Fibroblast of skin of left quadriceps (primary cell): ENCODE results near the gene HHIPL1.

Experiments used
- DNase-seq, 2 experiments: peaks; one replicate each; pipeline ENCODE4 v3.0.0-alpha.2; 2013; ENCODE audit warnings: low read depth in 2 of 2

HHIPL1 gene

DNA sequence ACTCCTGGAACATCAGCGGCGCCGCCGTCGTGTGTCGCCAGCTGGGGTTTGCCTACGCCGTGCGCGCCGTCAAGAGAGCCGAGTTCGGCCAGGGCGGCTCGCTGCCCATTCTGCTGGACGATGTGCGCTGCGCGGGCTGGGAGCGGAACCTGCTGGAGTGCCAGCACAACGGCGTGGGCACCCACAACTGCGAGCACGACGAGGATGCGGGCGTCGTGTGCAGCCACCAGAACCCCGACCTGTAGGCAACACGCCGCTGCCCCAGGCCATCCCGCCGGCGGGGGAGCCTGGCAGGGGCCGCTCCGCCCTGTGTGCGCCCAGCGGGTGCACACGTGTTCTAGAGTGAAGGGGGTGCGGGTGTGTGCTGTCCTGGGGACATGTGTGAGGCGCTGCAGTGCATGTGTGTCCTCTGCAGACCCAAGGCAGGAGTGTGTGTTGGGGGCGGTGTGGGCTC is 30.5 kb downstream of the HHIPL1 start:
- DNase-seq: no peak

DNA sequence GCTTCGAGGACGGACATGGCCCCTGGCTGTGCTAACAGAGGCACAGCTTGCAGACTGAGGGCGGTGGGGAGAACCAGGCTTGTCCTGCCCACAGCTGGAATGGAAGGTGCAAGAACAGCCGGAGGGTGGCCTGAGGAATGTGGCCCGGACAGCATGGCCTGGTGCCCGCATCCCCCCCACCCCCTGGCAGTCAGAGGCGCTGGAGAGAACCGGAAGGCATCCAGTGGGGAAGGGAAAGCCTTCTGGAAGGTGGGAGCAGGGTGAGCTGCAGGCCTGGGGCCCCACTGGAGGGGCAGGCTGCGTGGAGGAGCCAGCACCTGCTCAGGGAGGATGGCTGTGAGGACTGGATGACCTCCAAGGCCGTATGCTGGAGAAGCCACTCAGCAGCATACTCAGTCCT is 31.0 kb downstream of the HHIPL1 start:
- no peak for DNase-seq

DNA sequence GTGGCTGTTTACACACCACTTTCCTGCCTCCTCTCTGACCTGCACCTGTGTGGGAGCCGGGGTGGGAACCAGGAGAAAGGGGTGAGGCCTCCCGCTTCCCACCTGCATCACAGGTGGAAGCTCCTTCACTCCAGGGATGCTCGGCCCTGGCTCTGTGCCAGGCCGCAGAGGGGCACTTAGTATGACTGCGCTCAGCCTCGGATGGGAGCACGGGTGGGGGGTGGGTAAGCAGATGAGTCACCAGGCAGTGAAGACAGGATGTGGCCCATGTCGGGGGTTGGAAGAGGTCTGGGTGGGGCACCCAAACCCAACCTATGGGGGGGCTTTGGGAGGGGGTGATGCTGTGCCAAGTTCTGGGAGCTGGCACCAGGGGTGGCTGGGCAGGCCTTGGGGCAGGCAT is 31.7 kb downstream of the HHIPL1 start:
- DNase-seq: no peak

DNA sequence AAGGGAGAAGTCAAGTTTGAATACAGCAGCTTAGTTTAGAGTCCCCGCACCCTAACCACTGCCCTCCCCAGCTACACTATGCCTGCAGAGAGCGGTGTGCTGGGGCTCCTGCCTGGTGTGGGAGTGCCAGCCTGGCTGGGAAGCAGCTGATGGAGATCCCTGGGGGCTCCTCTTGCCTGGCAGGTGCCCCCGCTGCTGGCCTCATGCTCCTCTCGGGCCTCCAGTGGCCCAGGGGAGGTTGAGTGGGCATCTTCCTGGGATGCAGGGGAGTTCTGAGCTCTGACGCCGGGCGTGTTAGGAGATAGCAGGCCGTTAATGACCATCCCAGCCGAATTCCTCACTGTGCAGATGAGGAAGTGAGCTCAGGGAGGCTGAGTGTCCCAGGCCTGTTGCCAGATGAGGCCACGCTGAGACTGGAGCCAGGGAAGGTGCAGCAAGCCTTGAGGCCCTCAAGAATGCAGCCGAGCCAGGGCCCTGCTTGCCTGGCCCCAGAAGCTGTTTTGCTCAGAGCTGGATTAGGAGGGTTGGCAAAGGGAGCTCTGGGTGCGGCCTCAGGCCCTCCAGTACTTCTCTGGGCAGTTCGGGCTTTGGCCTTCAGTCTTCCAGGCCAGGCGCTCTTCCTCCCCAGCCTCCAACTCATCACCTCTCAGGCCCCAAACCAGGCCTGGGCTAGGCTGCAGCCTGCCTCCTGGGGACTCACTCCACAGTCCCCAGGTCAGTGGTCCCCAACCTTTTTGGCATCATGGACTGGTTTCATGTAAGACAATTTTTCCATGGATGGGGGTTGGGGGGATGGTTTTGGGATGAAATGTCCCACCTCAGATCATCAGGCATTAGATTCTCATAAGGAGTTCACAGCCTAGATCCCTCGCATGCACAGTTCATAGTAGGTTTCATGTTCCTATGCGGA is 32.6 kb downstream of the HHIPL1 start:
- no peak for DNase-seq

DNA sequence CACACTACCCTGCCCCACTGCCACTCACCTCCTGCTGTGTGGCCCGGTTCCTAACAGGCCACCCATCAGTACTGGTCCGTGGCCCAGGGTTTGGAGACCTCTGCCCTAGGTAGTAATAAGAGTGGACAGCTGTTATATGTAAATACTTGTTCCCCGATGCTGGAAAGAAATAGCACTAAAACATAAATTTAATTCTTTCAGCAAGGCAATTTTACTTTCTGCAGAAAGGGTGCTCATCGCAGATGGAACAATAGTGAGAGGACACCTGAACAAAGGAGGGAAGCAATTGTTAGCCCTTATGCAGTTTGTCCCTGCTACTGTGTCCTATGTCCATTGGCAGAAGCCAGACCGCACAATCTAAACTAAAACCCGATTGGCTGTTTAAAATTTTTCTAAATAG is 33.3 kb downstream of the HHIPL1 start:
- DNase-seq: no peak

DNA sequence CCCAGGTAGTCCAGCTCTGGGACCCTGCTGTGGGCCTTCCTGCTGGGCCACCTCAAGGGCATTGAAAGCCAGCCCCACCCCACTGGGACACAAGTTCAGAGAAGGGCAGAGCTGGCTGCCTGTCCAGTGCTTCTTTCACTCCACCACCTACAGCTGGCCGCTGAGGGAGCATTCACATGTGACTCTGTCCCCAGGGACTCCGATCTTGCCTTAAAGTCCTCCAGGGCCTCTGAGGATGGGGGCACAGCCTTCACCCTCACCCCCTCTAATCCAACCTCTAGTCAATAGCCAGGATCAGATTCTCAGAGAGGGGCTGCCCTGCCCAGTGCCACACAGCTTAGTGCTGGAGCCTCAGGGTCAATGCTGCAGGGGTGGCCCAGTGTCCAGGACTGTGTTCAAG is 34.2 kb downstream of the HHIPL1 start:
- no peak for DNase-seq

DNA sequence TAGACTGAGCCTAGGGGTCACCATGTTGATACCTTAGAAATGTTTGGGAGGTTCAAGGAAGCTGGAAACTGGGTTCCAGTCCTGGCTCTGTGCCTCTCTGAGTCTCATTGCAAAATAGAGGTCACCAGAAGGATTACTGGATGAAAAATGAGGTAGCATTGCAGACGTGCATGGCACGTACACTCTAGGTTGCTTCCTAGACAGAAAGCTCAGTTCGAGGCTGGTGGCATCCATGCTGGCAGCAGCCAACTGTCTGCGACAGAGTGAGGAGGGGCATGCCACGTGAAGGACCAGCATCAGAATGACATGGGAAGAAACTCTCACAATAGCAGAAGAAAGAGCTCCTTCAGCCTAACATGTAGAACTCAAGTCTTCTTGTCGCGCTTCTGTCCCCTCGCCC is 34.6 kb downstream of the HHIPL1 start:
- DNase-seq: no peak

DNA sequence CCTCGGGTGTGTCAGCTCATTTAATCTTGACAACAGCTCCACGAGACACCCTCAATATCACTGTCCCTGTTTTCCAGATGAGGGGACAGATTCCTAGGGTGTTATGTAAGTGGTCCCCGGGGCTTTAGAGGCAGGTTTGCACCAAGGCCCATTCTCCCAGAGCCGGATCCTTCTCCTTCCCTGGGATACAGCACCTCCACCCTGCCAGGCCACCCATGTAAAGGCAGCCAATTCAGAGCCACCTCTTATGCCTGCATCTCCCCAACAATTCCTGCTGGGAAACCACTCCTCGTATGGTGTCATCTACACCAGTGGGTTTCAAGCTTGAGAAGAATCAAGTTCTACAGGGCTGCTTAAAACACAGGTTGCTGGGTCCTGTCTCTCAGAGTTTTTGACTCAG is 35.1 kb downstream of the HHIPL1 start:
- no peak for DNase-seq

DNA sequence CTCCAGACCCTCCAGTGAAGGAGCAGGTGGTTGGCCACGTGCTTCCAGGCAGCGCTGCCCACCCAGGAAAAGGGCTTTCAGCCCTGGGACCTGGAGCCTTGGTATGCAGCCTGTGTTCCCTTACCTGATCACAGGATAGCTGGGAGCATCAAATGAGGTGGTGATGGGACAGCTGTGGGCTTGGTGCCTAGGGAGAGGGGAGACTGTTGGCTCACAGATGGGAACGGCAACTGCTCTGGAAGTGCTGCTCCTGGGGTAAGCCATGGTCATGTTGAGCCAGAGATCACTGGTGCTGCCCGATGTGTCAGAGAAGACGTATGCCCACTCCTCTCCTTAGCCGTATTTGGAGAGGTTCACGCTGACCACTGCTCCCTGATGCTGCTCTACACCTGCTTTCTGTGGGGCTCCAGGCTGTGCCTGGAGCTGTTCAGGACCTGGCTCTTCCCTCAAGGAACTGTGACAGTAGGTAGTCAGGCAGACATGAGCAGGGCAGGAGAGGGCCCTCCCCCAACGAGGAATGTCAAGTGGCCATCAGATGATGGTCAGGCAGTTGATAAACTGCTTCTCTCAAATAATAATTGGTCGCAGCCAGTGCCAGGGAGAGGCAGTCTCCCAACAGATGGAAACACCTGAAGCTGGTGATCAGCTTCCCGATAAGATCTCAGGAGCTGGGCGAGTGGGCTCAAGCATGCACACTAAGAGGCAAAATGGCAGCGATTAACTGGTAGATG is 36.3 kb downstream of the HHIPL1 start:
- DNase-seq: no peak

DNA sequence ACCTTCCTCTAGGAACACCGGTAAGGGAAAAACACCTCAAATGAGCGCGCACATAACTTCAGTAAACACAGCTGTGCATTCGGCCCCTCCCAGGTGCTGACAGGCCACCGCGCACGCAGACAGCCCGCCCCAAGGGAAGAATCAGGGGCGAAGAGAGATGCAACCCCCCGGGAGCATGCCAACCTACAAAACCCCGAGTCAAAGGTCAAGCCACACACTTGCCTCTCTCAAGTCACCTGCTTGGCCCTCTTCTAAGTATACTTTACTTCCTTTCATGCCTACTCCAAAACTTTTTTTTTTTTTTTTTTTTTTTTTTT is 36.9 kb downstream of the HHIPL1 start:
- no peak for DNase-seq

DNA sequence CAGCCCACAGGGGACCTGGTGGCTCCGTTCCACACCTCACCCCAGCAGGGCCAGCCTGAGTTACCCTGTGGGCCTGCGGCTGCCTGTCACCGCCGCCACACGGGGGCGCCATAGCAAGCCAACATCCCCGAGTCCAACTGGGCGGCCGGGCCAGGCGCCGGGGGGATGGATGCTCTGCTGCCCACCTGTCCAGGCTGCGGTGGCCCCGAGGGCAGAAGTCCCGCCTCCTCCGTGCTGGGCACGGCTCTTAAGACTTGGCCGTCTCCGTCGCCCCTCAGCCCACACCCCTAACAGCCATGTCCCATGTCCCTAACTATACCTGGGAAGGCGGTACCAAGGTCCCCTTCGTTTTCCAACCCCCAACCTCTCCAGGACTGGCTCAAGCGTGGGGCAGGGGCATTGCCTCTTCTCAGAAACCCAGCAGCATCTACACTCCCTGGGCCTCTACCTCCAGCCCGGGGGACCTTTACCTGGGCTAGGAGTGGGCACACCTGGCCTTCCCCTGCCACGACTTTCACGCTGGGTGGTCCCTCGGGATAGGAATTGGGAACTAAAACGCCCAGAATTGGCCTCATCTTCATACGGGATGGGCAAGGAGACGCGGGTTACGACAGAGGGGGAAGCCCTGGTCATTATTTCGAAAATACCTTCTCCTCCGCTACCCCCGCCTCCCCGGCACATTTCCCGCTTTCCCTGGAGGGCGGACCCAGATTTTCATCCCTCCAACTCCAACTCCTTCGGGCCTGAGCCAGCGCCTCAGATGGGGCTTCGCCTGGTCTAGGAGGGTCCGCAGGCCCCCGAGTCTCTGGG is 38.1 kb downstream of the HHIPL1 start:
- DNase-seq: peak; percentile 24 to 37

DNA sequence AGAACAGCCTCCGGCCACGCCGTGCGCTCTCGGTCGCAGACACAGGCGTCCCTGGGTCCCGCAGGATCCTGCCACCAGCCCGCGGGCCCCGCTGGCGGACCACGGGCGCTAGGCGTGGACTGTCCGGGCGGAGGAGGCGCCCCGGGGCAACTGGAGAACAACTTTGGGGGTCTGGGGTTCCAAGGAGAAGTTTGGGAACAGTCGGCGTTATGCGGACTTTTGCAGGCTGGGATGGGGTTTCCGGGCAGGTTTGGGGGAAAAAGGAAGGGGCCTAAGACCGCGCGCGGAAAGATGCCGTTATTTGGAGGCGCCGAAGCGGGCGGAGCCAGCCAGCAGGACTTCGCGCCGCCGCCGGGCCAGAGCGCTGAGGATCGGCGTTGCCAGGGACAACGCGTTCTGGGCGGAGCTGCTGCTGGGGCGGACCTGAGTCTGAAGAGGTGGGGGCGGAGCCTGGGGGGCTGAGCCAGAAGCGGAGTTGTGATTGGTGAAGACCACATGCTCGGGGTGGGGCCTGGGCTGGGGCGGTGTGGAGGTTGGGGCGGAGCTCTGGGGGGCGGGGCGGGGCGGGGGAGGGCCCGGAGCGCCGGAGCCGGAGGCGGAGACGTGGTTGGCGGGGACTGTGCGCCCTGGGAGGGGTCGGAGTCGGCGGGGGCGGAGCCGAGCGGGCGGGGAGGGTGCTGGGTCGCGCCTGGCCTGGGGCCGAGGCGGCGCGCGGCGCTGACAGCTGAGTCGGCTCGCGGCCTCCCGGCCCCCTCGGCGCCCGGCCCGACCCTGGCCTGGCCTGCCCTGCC is 38.9 kb downstream of the HHIPL1 start, which contains the start of gene CYP46A1:
Gene CYP46A1 (plus strand): TSS at position 680 of the 791 bp plus-strand sequence. CDS start 120 bp downstream, outside the sequence.
- DNase-seq: peak; percentile 98

DNA sequence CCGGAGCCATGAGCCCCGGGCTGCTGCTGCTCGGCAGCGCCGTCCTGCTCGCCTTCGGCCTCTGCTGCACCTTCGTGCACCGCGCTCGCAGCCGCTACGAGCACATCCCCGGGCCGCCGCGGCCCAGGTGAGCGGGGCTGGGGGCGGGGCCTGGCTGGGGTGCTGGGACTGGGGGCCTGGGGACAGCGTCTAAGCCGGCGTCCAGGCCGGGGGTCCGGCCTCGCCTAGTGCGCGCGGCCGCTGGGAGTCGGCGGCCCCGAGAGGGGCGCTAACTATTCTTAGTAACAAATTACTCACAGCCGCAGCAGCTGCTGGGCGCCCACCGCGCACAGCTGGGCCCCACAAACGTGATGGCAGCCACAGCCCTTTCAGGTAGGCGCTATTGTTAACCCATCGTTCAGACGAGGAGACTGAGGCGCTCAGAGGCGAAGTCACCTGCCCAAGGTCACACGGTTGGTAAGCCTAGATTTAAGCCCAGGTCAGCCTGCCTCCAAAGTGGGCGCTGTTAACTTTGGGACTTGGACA is 39.5 kb downstream of the HHIPL1 start:
- DNase-seq: no peak

DNA sequence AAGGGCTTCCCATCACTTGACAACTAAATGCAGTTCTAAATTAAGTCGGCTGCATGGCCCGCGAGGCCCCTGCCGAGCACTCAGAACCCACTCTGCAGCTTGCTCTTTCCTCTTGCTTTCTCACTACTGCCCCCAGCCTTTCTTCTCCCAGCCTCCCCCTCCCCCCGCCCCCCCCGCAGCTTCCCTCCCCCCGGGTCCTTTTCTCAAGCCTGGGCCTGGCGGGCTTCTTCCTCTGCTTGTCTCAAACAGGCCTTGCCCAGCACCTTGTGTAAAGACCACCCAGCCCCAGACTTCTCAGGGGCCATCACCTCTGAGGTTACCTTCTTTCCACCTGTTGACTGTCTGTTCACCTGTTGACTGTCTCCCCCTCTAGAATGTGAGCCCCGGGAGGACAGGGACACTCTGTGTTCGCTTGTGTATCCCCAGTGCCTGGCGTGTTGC is 40.2 kb downstream of the HHIPL1 start:
- DNase-seq: no peak

DNA sequence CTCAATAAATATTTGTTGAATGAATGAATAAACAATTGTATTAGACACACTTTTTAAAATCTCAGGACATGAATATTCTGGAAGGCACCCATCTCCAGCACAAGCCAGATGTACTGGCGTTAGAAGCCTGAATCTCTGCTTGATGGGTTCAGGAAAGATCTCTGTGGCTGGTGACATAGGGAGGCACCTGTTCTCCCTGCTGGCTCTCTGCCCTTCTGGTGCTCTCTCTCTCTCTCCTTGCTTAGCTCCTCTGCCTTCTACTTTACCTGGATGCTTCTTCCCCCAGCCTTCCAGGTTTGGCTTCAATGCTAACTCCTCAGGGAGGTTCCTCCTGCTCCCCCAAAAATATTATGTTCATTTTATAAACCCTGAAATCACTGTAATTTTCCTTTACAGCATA is 40.7 kb downstream of the HHIPL1 start:
- DNase-seq: no peak

DNA sequence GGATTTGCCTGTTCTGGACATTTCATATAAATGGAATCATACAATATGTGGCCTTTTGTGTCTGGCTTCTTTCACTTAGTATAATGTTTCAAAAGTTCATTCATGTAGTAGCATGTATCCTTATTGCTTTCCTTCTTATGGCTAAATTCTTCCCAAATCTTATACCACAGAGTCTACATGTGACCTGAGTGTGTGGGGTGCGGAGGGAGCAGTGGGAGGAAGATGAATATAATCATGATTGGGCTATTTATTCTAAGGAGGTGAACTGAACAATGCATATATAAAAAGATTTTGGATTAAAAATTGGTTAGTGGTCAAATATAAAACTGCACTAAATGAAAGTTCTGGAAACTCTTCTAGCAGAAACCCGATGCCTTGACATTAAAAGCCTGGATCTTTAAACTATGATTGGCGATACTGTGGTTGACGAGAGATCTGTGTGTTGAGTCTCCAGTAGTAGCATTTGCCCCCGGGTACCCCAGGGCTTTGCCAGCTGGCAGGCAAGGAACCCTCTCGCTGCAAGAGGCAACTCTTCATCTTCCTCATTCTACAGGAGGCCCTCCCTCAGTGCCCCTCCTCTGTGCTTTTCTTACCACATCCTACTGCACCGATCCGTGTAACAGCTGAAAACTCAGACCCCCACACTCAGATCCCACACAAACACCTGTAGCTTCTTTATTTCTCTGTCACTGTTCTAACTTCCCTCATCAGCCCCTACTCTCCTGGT is 41.8 kb downstream of the HHIPL1 start:
- DNase-seq: no peak

DNA sequence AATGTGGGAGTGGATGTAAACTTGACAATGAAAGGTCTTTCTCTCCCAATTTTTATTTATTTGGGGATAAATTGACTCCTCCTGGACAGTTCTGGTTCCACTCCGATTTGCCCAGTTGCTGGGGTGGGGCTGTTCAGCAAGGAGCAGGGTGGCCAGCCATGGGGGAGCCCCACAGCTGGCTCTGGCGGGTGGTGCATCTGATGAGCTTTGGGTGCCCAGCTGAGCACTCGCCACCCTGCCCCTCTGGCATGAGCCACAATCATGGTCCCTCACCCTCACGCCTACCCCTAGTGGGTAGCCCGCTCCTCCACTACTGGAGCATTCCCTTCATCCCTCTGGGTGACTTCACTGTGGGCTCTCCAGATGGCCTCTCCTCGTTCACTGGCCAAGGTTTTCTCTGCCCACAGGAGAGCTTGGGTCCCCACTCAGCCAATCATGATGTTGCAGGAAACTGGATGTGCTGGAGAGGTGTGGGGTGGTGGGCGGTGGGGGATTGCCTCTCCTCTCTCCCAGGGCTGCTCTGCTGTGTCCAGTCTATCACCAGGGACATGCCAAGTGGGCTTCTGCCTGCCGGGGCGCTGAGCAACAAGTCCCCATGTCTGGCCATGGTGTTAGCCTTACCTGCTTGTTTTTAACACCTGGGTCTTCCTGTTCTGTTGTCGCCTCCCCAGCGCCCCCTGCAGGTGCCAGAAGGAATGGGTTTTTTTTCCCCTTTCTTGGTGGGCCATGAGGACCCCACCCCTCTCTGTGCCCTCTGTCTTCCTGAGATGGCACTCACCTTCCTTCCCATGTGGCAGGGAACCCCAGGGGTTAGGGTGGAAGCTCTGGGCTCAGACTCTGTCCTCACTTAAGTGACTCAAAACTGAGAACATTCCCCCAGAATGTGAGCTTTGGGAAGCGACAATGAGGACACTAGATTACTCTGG is 42.6 kb downstream of the HHIPL1 start:
- no peak for DNase-seq

DNA sequence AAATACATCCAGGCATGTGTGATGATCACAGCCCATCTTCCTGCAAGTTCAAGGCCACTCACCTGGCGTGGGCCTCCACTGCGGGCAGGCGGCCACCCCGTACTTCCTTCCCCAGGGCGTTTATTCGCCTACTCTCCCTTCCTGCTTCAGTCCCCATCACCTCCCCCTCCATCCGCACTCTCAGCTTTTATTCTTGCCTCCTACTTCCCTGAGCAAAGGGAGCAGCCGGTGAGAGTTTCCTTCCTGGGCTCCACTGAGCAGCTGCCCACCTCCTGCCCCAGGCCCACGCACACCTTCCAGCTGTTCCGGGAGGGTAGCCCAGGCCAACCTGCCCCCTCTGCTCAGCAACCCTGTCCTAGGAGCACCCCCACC is 43.3 kb downstream of the HHIPL1 start:
- no peak for DNase-seq

DNA sequence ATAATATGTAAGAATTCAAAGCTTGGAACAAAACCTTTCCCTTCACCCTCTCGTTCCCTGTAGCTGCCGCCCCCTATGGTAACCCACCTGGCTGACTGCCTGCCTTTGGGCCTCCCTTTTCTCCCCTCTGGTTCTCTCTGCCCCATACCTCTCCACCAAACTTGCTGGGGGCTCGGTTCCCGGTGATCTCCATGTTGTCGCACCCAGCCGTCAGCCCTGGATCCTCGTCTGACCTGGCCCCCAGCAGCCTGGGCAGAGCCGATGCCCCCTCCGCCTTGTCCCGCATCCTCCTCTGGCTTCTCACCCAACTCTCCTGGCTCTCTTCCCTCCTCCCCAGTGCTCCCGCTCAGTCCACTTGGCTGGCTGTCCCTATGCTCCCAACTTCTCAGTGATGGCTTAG is 43.7 kb downstream of the HHIPL1 start:
- DNase-seq: no peak
